HG02840 (cell line): ENCODE data around the gene KRTAP3-3.
"Not testable (repeated sequence)": the region's sequence is repeated elsewhere in the genome, so short reads cannot be mapped to it uniquely, and the experiment has no call there.

Experiments used
- ATAC-seq: cut with Tn5 transposase; IDR thresholded peaks from one replicate; pipeline ENCODE4 v1.9.1; 2021; ENCODE audit warnings: mild to moderate bottlenecking, moderate library complexity, moderate number of reproducible peaks; ENCODE audit not compliant: unreplicated experiment, low FRiP score

Gene KRTAP3-3

GRCh38 chr17:40993839-40994238 is at the start of gene KRTAP3-3:
Gene KRTAP3-3 (minus strand): TSS chr17:40994164. CDS start chr17:40994097, 67 bp downstream.
- no peak for ATAC-seq

GRCh38 chr17:41042953-41043352 is 49.0 kb upstream of the KRTAP3-3 start:
- no peak for ATAC-seq

GRCh38 chr17:41040783-41041571 is 47.0 kb upstream of the KRTAP3-3 start, which contains the start of gene KRTAP1-1:
Gene KRTAP1-1 (minus strand): TSS chr17:41041450. CDS start chr17:41041397, 53 bp downstream.
- ATAC-seq, result not testable (repeated sequence)

- no peak for ATAC-seq
Measured at GRCh38 chr17:41037853-41038350, 43.9 kb upstream of the KRTAP3-3 start.

- ATAC-seq, result not testable (repeated sequence)
Measured at GRCh38 chr17:41034346-41034935, 40.5 kb upstream of the KRTAP3-3 start, which contains the start of gene KRTAP1-3. Gene KRTAP1-3 (minus strand): TSS chr17:41034874. CDS start chr17:41034821, 53 bp downstream.

GRCh38 chr17:41029633-41030245 is 35.8 kb upstream of the KRTAP3-3 start, which contains the start of gene KRTAP1-4:
Gene KRTAP1-4 (minus strand): TSS chr17:41030195. CDS start chr17:41030078, 117 bp downstream.
- ATAC-seq, result no peak

GRCh38 chr17:41026715-41027471 is 32.9 kb upstream of the KRTAP3-3 start, which contains the start of gene KRTAP1-5:
Gene KRTAP1-5 (minus strand): TSS chr17:41027208. CDS start chr17:41027155, 53 bp downstream.
- no peak for ATAC-seq

- ATAC-seq, result no peak
Measured at GRCh38 chr17:41024697-41025096, 30.7 kb upstream of the KRTAP3-3 start.

- no peak for ATAC-seq
Measured at GRCh38 chr17:41020336-41020735, 26.4 kb upstream of the KRTAP3-3 start.

- no peak for ATAC-seq
Measured at GRCh38 chr17:41019415-41019814, 25.5 kb upstream of the KRTAP3-3 start.

- no peak for ATAC-seq
Measured at GRCh38 chr17:41018541-41018940, 24.6 kb upstream of the KRTAP3-3 start.

- no peak for ATAC-seq
Measured at GRCh38 chr17:41016578-41017215, 22.7 kb upstream of the KRTAP3-3 start.

GRCh38 chr17:41015454-41015853 is 21.5 kb upstream of the KRTAP3-3 start:
- ATAC-seq, result no peak

- no peak for ATAC-seq
Measured at GRCh38 chr17:41013606-41014005, 19.6 kb upstream of the KRTAP3-3 start.

- ATAC-seq, result no peak
Measured at GRCh38 chr17:41013181-41013580, 19.2 kb upstream of the KRTAP3-3 start.

GRCh38 chr17:41012326-41013120 is 18.6 kb upstream of the KRTAP3-3 start:
- no peak for ATAC-seq

GRCh38 chr17:41010441-41010840 is 16.5 kb upstream of the KRTAP3-3 start:
- no peak for ATAC-seq

- no peak for ATAC-seq
Measured at GRCh38 chr17:41009936-41010335, 16.0 kb upstream of the KRTAP3-3 start.

- no peak for ATAC-seq
Measured at GRCh38 chr17:41009301-41009760, 15.4 kb upstream of the KRTAP3-3 start.
